Spleen (tissue), 11 donors: ENCODE data around the gene ZNF385A. TPM values are rescaled to one million over a fixed set of nuclear protein-coding genes. Genes with fewer than 3 reads are reported as not detected.
A peak's percentile ranks its signal among the peaks of the same experiment; 100 is the strongest.

Source experiments
- DNase-seq: peaks from one replicate; pipeline ENCODE4 v3.0.0-alpha.2; 2020
- H3K27ac ChIP-seq, 8 donors: fragments of 200-600 bp; sonication (generic) in 7 of 8; 1 replicate in 4 of 8; 2 replicates in 4 of 8; pipeline versions ENCODE4 v1.5.0 to v1.8.0; 2016 to 2021; ENCODE audit warnings: inconsistent platforms in 4 of 8, mild to moderate bottlenecking in 4 of 8, moderate library complexity in 1 of 8
- H3K27me3 ChIP-seq, 7 donors: fragments of 200-600 bp; sonication (generic) in 6 of 7; replicated peaks in 1 of 7; 1 replicate in 4 of 7; 2 replicates in 3 of 7; pipeline versions ENCODE4 v1.5.0 to v1.8.0; 2016 to 2021; ENCODE audit warnings: inconsistent platforms in 3 of 7, mild to moderate bottlenecking in 1 of 7
- H3K36me3 ChIP-seq, 6 donors: fragments of 200-600 bp; sonication (generic) in 5 of 6; 1 replicate in 4 of 6; 2 replicates in 2 of 6; pipeline versions ENCODE4 v1.5.0 to v1.8.0; 2016 to 2021; ENCODE audit warnings: inconsistent platforms in 2 of 6
- H3K4me1 ChIP-seq, 6 donors: fragments of 200-600 bp; sonication (generic) in 5 of 6; 1 replicate in 3 of 6; 2 replicates in 3 of 6; pipeline versions ENCODE4 v1.5.0 to v1.8.0; 2016 to 2021; ENCODE audit warnings: inconsistent platforms in 3 of 6
- H3K4me3 ChIP-seq, 8 donors: fragments of 200-600 bp; sonication (generic) in 7 of 8; 1 replicate in 4 of 8; 2 replicates in 4 of 8; pipeline versions ENCODE4 v1.5.0 to v1.8.0; 2016 to 2021; ENCODE audit warnings: inconsistent platforms in 4 of 8, mild to moderate bottlenecking in 4 of 8, moderate library complexity in 2 of 8
- H3K9me3 ChIP-seq, 8 donors: fragments of 200-600 bp; sonication (generic) in 7 of 8; 1 replicate in 4 of 8; 2 replicates in 4 of 8; pipeline versions ENCODE4 v1.5.0 to v1.8.0; 2016 to 2021; ENCODE audit warnings: inconsistent platforms in 4 of 8
- CTCF ChIP-seq, 11 experiments: fragments of 200-600 bp in 7 of 11; fragments of 450-650 bp in 4 of 11; sonication (generic) in 4 of 11; IDR thresholded peaks in 8 of 11; conservative IDR thresholded peaks in 3 of 11; 1 replicate in 7 of 11; 2 replicates in 4 of 11; pipeline versions ENCODE4 v1.4.0 to v1.8.0; 2016 to 2021; ENCODE audit warnings: antibody characterized with exemption in 11 of 11, inconsistent platforms in 4 of 11, mild to moderate bottlenecking in 1 of 11
- POLR2A ChIP-seq, 3 donors: fragments of 450-650 bp; IDR thresholded peaks; one replicate each; pipeline ENCODE4 v1.5.1; 2017; ENCODE audit warnings: antibody characterized with exemption in 3 of 3, mild to moderate bottlenecking in 1 of 3
- POLR2AphosphoS5 ChIP-seq, 3 donors: sonication (generic); formaldehyde crosslinking; IDR thresholded peaks; one replicate each; pipeline ENCODE4 v1.5.1; 2017; ENCODE audit warnings: antibody characterized with exemption in 3 of 3
- WGBS, 5 donors: extraction: QIAGEN DNeasy Blood & Tissue Kit in 3 of 5; methylation state at CpG; one replicate each; pipeline versions ENCODE4 v1.1.5 to v1.1.7; 2013 to 2018; 5-methylcytosine and 5-hydroxymethylcytosine counted together
- intact Hi-C: fragments of 100-400 bp; cut with DNase I; formaldehyde crosslinking; loops from one replicate; pipeline ENCODE4 v1.15.0; 2023; ENCODE audit warnings: low total_unique reads
- polyA plus RNA-seq, 3 donors: library from polyadenylated mRNA; stranded (reverse); fragments of 200-250 nt; gene quantifications; one replicate each; pipeline ENCODE4 v1.2.1, GENCODE V29; 2013
- total RNA-seq, 7 donors: library from RNA; depleted of rRNA in 3 of 7; stranded (reverse); fragments of >200 nt in 3 of 7; fragmentation: NEBNext Ultra II Directional in 4 of 7; extraction: Animal tissue kit (Norgen Biotek cat#: 25700) in 4 of 7; gene quantifications; one replicate each; pipeline versions ENCODE4 v1.1.0 to v1.2.1, GENCODE V29; 2016 to 2021
- donor health status: healthy with polysubstance abuse.
- donor health status: DM: no; HTN: no; CAD: no; lungs with moderate emphysema.
- donor health status: DM: no; HTN: no; CAD: no.
- donor health status: Bipolar disorder and iron deficiency.
- donor health status: healthy.
- donor health status: DM: no; HTN: no; CAD: no.
- donor health status: DM: yes; HTN: yes; CAD: no.

Gene ZNF385A
- total and polyA plus RNA-seq, 10 donors, result 7.4 to 40.3 (median 23.4) TPM

DNA sequence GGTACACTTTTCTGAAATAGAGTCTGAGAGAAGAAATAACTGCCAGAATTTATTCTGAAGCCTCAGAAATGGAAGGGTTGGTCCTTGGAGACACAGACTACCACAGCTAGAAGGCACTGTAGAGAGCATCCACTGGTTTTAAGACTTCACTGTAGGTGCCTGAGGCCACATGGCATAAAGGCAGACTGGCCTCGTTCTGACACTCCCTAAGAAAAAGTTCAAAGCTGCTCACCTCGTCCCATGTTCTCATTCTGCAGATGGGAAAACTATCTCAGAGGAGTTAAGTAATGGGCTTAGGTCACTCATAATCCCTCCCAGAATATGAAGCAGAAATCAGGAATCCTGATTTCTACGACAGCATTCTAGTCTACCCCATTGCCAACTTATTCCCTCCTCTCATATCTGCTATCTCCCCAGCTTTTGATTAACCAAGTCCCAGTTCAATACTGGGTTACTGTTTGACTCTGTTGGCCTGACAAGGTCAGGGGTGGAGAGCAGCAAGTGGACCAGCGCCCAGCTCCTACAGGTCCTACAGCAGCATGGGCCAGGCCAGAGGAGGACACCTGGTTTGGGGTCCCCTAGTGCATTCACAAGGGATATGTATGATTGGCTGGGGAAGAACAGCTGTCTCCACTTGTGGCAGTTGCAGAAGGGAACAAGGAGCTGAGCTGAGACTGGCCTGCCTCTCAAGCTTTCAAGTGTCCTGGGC is 30.8 kb upstream of the ZNF385A start:
- no peak overlapping the region for H3K4me3 ChIP-seq
- peaks cover 0 to 2% (median 0%) of the 10 kb centered on the region in 6 donors for H3K36me3 ChIP-seq
- H3K4me1 ChIP-seq, result peaks cover 40 to 100% (median 92%) of the 10 kb centered on the region in 6 donors
- H3K27me3 ChIP-seq, result peaks cover 0 to 28% (median 24%) of the 10 kb centered on the region in 7 donors
- H3K27ac ChIP-seq, result peak overlapping the region in 7 of 8 donors; percentile 15 to 95 (median 86)
- 51 to 79% (median 63%) methylated on average over 4 of the region's 4 CpGs for WGBS, 5 donors
- intact Hi-C loops, result no loop called here
- TF ChIP-seq POLR2AphosphoS5 (IDR thresholded peaks at IDR 0.05), result no peak
- TF ChIP-seq POLR2A (IDR thresholded peaks at IDR 0.05), result no peak
- TF ChIP-seq CTCF (IDR thresholded peaks at IDR 0.05 in 8 of 11, conservative IDR thresholded peaks at IDR 0.05 in 3 of 11), result no peak
- H3K9me3 ChIP-seq, result no peaks in the 10 kb centered on the region
- no peak for DNase-seq

- peak in 1 of 3 donors; percentile 14 for TF ChIP-seq POLR2A (IDR thresholded peaks at IDR 0.05)
- TF ChIP-seq POLR2AphosphoS5 (IDR thresholded peaks at IDR 0.05), result peak in 2 of 3 donors; percentile 62 to 66
- no peak for TF ChIP-seq CTCF (IDR thresholded peaks at IDR 0.05 in 8 of 11, conservative IDR thresholded peaks at IDR 0.05 in 3 of 11)
- Histone ChIP-seq H3K27me3 (peaks cover 0 to 11% (median 5%) of the 10 kb centered on the region in 7 donors), H3K9me3 (no peaks in the 10 kb centered on the region), H3K4me1 (peaks cover 35 to 95% (median 76%) of the 10 kb centered on the region in 6 donors), H3K36me3 (peaks cover 0 to 21% (median 3%) of the 10 kb centered on the region in 6 donors), H3K27ac (peak overlapping the region; percentile 62 to 95 (median 84)), H3K4me3 (peak overlapping the region in 4 of 8 donors; percentile 15 to 51 (median 18))
- DNase-seq, result peak; percentile 93
- 25 to 39% (median 32%) methylated on average over 9 of the region's 9 CpGs for WGBS, 5 donors
- intact Hi-C loops, result no loop called here
Measured at GRCh38 chr12:54413284-54414190, 29.0 kb upstream of the ZNF385A start.

GRCh38 chr12:54412786-54413185 is 28.3 kb upstream of the ZNF385A start:
- peak; percentile 72 for DNase-seq
- Histone ChIP-seq H3K27ac (peak overlapping the region; percentile 62 to 95 (median 84)), H3K27me3 (peaks cover 0 to 3% (median 0%) of the 10 kb centered on the region in 7 donors), H3K36me3 (peaks cover 0 to 28% (median 3%) of the 10 kb centered on the region in 6 donors), H3K4me1 (peaks cover 35 to 95% (median 69%) of the 10 kb centered on the region in 6 donors), H3K4me3 (peak overlapping the region in 4 of 8 donors; percentile 15 to 51 (median 18)), H3K9me3 (no peaks in the 10 kb centered on the region)
- TF ChIP-seq CTCF (IDR thresholded peaks at IDR 0.05 in 8 of 11, conservative IDR thresholded peaks at IDR 0.05 in 3 of 11) (no peak), POLR2AphosphoS5 (IDR thresholded peaks at IDR 0.05) (no peak), POLR2A (IDR thresholded peaks at IDR 0.05) (no peak)
- intact Hi-C loops, result no loop called here
- whole genome bisulfite sequencing, 5 donors, result 50 to 70% (median 55%) methylated on average over 3 of the region's 3 CpGs
